Mucosa of descending colon (tissue), 3 donors: ENCODE results near the gene GHRHR. TPM values are rescaled to one million over a fixed set of nuclear protein-coding genes. Genes with fewer than 3 reads are reported as not detected.

ENCODE experiments used
- ATAC-seq: fragments of 200-7000 bp; cut with Tn5 transposase; one replicate; pipeline ENCODE4 v1.9.1; 2020; ENCODE audit warnings: mild to moderate bottlenecking, moderate library complexity
- DNase-seq, 3 donors: peaks; one replicate each; pipeline ENCODE4 v3.0.0-alpha.2; 2020
- H3K36me3 ChIP-seq: fragments of 200-600 bp; one replicate; pipeline ENCODE4 v1.8.0; 2021; ENCODE audit warnings: low read depth, mild to moderate bottlenecking
- H3K4me1 ChIP-seq: fragments of 200-600 bp; one replicate; pipeline ENCODE4 v1.8.0; 2021; ENCODE audit warnings: low read depth, mild to moderate bottlenecking
- H3K4me3 ChIP-seq: fragments of 200-600 bp; one replicate; pipeline ENCODE4 v1.8.0; 2021; ENCODE audit warnings: mild to moderate bottlenecking
- H3K9me3 ChIP-seq: fragments of 200-600 bp; one replicate; pipeline ENCODE4 v1.8.0; 2021; ENCODE audit warnings: mild to moderate bottlenecking
- intact Hi-C, 2 donors: fragments of 100-400 bp; cut with DNase I in 1 of 2; cut with micrococcal nuclease in 1 of 2; formaldehyde crosslinking; loops; one replicate each; pipeline versions ENCODE4 v1.11.0 to v1.11.1; 2022; cut with DNase I, micrococcal nuclease
- total RNA-seq, 3 donors: library from RNA; stranded (reverse); fragmentation: NEBNext Ultra II Directional in 2 of 3; extraction: Animal tissue kit (Norgen Biotek cat#: 25700) in 2 of 3; gene quantifications; one replicate each; pipeline versions ENCODE4 v1.2.1 to v1.2.4, GENCODE V29; 2021 to 2023
- TF ChIP-seq, protein P1 (sequence below): fragments of 200-600 bp; IDR thresholded peaks from one replicate; pipeline ENCODE4 v1.8.0; 2022; ENCODE audit warnings: antibody characterized with exemption, mild to moderate bottlenecking
- donor health status: DM: no; HTN: no; CAD: no; lungs with moderate emphysema.
- donor health status: DM: no; HTN: no; CAD: no.
- donor health status: DM: no; HTN: yes; CAD: no.

GHRHR gene
- total RNA-seq, 3 donors from 2014 or later = not detected

DNA sequence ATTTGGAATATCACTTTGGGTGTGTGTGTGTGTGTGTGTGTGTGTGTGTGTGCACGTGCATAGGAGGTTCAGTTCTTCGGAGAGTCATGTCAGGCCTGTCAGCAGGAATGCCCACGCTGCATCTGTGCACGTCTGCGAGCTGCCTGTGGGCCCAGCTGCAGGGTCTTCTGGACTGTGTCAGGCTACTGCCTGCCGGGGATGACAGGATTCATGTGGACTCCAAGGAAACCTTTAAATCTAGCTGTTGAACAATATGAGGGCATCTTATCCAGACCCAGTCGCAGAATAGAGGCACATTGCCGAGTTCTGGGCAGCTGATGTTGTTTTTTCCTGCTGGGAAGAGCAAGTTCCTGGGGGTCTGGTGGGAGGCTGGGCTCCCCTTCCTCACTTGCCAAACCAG is 33.1 kb upstream of the GHRHR start:
- ATAC-seq (no peak), DNase-seq (peak in 1 of 3 donors; percentile 34)
- Histone ChIP-seq H3K36me3 (no peaks in the 10 kb centered on the region), H3K4me3 (no peak overlapping the region), H3K4me1 (peaks cover 9% of the 10 kb centered on the region), H3K9me3 (no peaks in the 10 kb centered on the region)
- TF ChIP-seq, protein P1, sequence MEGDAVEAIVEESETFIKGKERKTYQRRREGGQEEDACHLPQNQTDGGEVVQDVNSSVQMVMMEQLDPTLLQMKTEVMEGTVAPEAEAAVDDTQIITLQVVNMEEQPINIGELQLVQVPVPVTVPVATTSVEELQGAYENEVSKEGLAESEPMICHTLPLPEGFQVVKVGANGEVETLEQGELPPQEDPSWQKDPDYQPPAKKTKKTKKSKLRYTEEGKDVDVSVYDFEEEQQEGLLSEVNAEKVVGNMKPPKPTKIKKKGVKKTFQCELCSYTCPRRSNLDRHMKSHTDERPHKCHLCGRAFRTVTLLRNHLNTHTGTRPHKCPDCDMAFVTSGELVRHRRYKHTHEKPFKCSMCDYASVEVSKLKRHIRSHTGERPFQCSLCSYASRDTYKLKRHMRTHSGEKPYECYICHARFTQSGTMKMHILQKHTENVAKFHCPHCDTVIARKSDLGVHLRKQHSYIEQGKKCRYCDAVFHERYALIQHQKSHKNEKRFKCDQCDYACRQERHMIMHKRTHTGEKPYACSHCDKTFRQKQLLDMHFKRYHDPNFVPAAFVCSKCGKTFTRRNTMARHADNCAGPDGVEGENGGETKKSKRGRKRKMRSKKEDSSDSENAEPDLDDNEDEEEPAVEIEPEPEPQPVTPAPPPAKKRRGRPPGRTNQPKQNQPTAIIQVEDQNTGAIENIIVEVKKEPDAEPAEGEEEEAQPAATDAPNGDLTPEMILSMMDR = no peak
- intact Hi-C loops = no loop called here

DNA sequence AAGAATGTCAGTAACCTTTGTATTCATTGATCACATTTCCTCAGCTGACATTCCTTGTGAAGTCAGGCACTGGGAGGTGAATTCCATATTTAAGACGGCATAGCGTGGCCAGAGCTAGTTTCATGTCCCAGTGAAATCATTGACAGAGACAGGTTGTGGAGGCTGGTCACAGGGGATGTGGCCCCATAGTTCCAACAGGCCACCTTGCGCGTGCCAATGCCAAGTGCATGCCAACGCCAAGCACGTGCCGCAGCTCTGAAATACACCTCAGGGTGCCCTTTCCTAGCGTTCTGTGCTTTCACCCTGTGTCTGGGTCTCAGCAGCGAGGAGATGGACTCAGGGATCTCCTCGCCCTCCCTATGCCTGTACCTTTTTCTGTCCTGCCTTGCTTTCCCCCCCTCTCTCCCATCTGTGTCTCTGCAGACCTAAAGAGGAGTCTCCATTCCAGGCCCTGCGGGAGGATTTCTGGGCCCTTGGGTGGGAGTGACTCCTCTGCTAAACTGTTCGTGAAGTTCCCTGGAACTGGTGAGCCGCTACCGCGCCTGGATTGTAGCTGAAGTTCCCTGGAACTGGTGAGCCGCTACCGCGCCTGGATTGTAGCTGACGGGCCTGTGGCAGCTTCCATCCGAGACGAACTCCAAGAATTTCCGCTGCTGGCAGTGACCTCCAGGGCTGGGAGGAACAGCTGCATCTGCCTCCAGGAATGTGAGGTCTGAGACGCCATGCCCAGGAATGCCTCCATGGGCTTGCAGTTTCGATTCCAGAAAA is 32.4 kb upstream of the GHRHR start:
- no peaks in the 10 kb centered on the region for H3K36me3 ChIP-seq
- intact Hi-C loops = no loop called here
- no peaks in the 10 kb centered on the region for H3K9me3 ChIP-seq
- TF ChIP-seq, protein P1 = no peak
- peaks cover 9% of the 10 kb centered on the region for H3K4me1 ChIP-seq
- H3K4me3 ChIP-seq = no peak overlapping the region
- no peak for ATAC-seq
- DNase-seq = peak in 1 of 3 donors; percentile 23

DNA sequence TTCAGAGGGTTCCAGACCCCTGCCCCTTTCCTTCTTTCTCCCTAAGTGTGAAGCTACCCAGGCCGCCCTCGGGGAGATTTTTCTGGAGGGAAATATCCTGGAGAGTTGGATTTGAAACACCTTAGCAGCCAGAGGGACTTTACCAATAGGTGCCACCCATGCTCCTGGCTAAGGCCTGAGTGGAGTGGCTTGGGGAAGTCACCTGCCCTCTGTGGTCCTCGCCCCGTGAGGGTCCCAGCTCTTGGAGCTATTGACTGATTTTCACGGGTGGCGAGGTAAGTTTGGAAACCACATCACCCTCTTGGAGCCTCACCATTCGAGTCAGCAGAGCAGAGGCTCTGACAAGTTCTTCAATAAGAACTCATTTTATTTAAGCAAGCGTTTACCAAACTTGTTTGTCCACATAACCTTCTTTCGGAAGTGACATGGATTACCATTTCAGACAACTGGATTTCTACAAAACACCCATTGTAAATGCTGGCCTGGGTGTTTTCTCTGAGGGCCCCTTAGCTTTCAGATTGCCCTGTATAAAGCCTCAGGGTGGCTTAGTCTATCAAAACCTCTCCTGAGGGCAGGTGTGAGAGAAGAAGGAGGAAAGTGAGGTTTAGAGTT is 31.7 kb upstream of the GHRHR start:
- no peak overlapping the region for H3K4me3 ChIP-seq
- no peaks in the 10 kb centered on the region for H3K36me3 ChIP-seq
- no peak for ATAC-seq
- TF ChIP-seq, protein P1 = no peak
- peaks cover 15% of the 10 kb centered on the region for H3K4me1 ChIP-seq
- DNase-seq = no peak
- intact Hi-C loops = no loop called here
- H3K9me3 ChIP-seq = no peaks in the 10 kb centered on the region

DNA sequence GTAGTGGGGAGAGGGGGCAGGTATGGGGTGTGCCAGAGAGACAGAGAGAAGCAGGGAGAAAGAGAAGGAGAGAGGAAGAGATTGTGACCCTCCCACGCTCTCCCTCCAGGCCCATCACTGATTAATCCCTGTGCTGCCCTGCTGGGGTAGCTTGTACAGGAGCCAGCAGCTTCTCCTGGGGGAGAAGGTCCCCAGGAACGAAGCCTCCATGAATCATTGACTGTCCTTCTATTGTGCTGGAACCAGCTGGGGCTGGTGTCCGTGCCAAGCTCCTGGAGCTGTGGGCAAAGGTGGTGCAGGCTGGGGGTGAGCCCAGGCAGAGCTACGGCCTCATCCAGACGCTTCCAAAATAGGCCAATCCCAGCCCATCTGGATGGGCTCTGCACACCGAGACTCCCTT is 31.2 kb upstream of the GHRHR start:
- TF ChIP-seq, protein P1 = no peak
- DNase-seq (peak in 1 of 3 donors; percentile 33), ATAC-seq (no peak)
- H3K4me1 ChIP-seq = peaks cover 18% of the 10 kb centered on the region
- no peak overlapping the region for H3K4me3 ChIP-seq
- no peaks in the 10 kb centered on the region for H3K9me3 ChIP-seq
- intact Hi-C loops = no loop called here
- no peaks in the 10 kb centered on the region for H3K36me3 ChIP-seq

DNA sequence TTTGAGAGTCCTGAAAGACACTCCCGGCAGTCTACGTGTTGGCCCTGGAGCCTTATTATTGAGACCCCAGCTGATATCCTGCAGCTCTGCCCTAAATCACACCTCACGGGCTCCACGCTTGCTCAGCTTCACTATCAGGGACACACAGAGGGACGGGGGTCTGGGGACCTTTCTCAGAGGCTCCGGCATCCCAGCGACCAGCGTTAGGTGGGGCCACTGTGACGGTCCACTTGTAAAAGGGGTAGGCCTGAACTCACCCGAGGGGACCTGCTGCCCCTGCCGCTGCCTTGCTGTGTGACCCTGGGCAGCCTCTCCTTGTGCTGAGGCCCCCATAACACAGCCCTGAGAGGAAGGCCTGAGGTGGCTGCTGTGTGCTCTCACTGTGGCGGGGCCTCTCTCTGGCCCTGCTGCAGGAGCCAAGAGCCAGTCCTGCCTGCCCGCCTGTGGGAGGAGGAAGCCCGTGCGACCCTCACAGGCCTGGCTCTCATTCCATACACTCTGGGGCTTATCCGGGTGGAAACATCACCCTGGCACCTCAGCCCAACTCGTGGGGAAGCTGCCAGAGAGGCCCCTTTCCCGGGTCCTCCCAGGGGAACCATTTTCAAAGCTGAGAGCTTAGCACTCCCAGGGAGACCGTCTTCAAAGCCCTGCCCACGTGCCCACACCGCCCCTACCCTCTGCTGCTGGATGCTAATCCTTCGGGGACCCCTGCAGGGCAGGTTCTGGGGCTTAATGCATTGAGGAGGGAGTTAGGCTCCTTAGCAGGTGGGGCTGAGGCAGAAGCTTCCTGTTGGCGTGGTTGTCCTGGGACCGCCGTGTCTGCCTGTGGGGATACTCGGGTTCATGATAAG is 30.4 kb upstream of the GHRHR start:
- ATAC-seq = no peak
- Histone ChIP-seq H3K4me1 (peaks cover 25% of the 10 kb centered on the region), H3K36me3 (no peaks in the 10 kb centered on the region), H3K4me3 (no peak overlapping the region), H3K9me3 (no peaks in the 10 kb centered on the region)
- TF ChIP-seq, protein P1 = no peak
- DNase-seq = peak in 1 of 3 donors; percentile 23
- intact Hi-C loops = no loop called here
